Smooth muscle cell (in vitro differentiated cells): ENCODE results near the gene SEMA6A. TPM values are rescaled to one million over a fixed set of nuclear protein-coding genes. Genes with fewer than 3 reads are reported as not detected.

ENCODE experiments used
- DNase-seq: peaks from one replicate; lab custom pipeline; 2025; ENCODE audit not compliant: unreplicated experiment; lab: John Stamatoyannopoulos, UW
- H2AFZ ChIP-seq: fragments of 200-600 bp; sonication (generic); 2 replicates; pipeline ENCODE4 v1.6.0; 2016; ENCODE audit warnings: antibody characterized with exemption, low read depth, mild to moderate bottlenecking
- H3F3A ChIP-seq: fragments of 200-600 bp; sonication (generic); 2 replicates; pipeline ENCODE4 v1.6.0; 2017; ENCODE audit warnings: antibody characterized with exemption, low read depth
- H3K27ac ChIP-seq: fragments of 200-600 bp; sonication (generic); 2 replicates; pipeline ENCODE4 v1.5.1; 2016; ENCODE audit warnings: low read depth, mild to moderate bottlenecking
- H3K27me3 ChIP-seq: fragments of 200-600 bp; sonication (generic); 2 replicates; pipeline ENCODE4 v1.6.1; 2016; ENCODE audit warnings: low read depth, mild to moderate bottlenecking
- H3K36me3 ChIP-seq: fragments of 200-600 bp; sonication (generic); 2 replicates; pipeline ENCODE4 v1.5.1; 2016; ENCODE audit warnings: low read depth
- H3K4me1 ChIP-seq: fragments of 200-600 bp; sonication (generic); 2 replicates; pipeline ENCODE4 v1.5.1; 2016; ENCODE audit warnings: low read depth
- H3K4me2 ChIP-seq: fragments of 200-600 bp; sonication (generic); 2 replicates; pipeline ENCODE4 v1.6.0; 2016; ENCODE audit warnings: mild to moderate bottlenecking
- H3K4me3 ChIP-seq: fragments of 200-600 bp; sonication (generic); 2 replicates; pipeline ENCODE4 v1.5.1; 2016; ENCODE audit warnings: mild to moderate bottlenecking
- H3K79me2 ChIP-seq: fragments of 200-600 bp; sonication (generic); 2 replicates; pipeline ENCODE4 v1.6.0; 2016; ENCODE audit warnings: low read depth, mild to moderate bottlenecking
- H3K9ac ChIP-seq: fragments of 200-600 bp; sonication (generic); 2 replicates; pipeline ENCODE4 v1.6.0; 2016; ENCODE audit warnings: low read depth
- H3K9me3 ChIP-seq: fragments of 200-600 bp; sonication (generic); replicated peaks from 2 replicates; pipeline ENCODE4 v1.5.1; 2016; ENCODE audit warnings: low read depth
- H4K20me1 ChIP-seq: fragments of 200-600 bp; sonication (generic); 2 replicates; pipeline ENCODE4 v1.6.0; 2016; ENCODE audit warnings: low read depth
- WGBS: methylation state at CpG from one replicate; pipeline ENCODE4 v1.1.7; 2016; ENCODE audit warnings: low lambda C conversion rate; 5-methylcytosine and 5-hydroxymethylcytosine counted together
- polyA plus RNA-seq: library from polyadenylated mRNA; unstranded; fragments of >200 nt; fragmentation: Nextera tagmentation; extraction: Ambion mirVana; gene quantifications from 2 replicates; pipeline ENCODE4 v1.2.1, GENCODE V29; 2016
- total RNA-seq: library from RNA; depleted of rRNA; stranded (reverse); fragments of >200 nt; gene quantifications from 2 replicates; pipeline ENCODE4 v1.2.3, GENCODE V29; 2014
- TF ChIP-seq, protein P1 (sequence below): fragments of 200-600 bp; sonication (generic); IDR thresholded peaks from 2 replicates; pipeline ENCODE4 v1.5.1; 2017; ENCODE audit warnings: borderline replicate concordance, mild to moderate bottlenecking, antibody characterized with exemption; ENCODE audit not compliant: insufficient read depth, poor library complexity, severe bottlenecking

SEMA6A gene, protein sequence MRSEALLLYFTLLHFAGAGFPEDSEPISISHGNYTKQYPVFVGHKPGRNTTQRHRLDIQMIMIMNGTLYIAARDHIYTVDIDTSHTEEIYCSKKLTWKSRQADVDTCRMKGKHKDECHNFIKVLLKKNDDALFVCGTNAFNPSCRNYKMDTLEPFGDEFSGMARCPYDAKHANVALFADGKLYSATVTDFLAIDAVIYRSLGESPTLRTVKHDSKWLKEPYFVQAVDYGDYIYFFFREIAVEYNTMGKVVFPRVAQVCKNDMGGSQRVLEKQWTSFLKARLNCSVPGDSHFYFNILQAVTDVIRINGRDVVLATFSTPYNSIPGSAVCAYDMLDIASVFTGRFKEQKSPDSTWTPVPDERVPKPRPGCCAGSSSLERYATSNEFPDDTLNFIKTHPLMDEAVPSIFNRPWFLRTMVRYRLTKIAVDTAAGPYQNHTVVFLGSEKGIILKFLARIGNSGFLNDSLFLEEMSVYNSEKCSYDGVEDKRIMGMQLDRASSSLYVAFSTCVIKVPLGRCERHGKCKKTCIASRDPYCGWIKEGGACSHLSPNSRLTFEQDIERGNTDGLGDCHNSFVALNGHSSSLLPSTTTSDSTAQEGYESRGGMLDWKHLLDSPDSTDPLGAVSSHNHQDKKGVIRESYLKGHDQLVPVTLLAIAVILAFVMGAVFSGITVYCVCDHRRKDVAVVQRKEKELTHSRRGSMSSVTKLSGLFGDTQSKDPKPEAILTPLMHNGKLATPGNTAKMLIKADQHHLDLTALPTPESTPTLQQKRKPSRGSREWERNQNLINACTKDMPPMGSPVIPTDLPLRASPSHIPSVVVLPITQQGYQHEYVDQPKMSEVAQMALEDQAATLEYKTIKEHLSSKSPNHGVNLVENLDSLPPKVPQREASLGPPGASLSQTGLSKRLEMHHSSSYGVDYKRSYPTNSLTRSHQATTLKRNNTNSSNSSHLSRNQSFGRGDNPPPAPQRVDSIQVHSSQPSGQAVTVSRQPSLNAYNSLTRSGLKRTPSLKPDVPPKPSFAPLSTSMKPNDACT
- total RNA-seq (9.9 and 12.9 TPM in 2 replicates), polyA plus RNA-seq (6.3 and 12.0 TPM in 2 replicates)

DNA sequence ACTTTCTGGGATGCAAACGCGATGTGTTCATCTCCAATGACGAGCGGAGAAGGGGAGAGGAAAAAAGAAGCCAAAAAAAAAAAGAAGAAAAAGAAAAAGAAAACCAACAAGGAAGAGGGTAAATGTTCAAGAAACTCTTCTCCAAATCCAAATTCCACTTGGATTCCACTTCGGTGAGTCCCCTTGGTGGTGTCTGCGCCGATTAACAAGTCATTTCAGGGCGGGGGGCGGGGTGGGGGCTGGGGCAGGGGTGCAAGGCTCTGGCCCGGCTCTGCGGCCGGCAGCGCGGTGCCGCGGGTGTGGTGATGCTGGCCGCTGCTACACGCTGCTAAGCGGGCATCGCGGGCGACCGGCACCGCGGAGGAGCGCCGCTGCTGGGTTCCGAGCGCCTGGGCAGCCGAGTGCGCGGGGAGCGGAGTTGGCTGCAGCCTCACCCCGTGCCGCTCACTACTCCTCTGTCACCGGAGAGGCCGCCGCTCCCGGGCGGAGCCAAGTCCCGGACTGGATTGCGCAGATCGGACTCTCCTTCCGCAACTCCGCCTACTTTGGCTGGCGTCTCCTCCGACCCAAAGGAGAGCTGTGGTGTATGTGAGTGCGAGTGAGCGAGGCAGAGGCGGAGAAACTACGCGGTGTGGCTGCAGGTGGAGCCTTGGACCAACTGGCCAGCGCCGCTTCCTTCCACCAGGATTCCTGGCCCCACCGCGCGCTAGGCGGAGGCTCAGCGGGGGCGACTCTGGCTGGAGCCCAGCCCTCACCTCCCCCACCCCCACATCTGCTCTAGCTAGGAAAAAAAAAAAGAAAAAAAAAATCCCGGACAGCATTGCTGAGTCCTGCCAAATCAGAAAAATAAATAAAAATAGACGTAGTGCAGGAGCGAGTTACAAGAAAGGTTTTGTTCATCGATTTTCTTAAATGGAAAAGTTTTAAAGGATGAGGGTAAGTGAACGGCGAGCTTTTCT, at the start of gene SEMA6A:
Gene SEMA6A (minus strand): TSS at position 457 of the 959 bp plus-strand sequence. CDS start 69,879 bp downstream, outside the sequence.
- peak within 1 kb of the TSS; percentile 88 for H3K4me2 ChIP-seq
- H3K4me1 ChIP-seq = peaks cover 15% of the 10 kb centered on the region
- DNase-seq = peak; percentile 75
- no peaks in the 10 kb centered on the region for H3K36me3 ChIP-seq
- peak within 1 kb of the TSS; percentile 40 for H3K27ac ChIP-seq
- H3K27me3 ChIP-seq = no peaks in the 10 kb centered on the region
- TF ChIP-seq, protein P1, sequence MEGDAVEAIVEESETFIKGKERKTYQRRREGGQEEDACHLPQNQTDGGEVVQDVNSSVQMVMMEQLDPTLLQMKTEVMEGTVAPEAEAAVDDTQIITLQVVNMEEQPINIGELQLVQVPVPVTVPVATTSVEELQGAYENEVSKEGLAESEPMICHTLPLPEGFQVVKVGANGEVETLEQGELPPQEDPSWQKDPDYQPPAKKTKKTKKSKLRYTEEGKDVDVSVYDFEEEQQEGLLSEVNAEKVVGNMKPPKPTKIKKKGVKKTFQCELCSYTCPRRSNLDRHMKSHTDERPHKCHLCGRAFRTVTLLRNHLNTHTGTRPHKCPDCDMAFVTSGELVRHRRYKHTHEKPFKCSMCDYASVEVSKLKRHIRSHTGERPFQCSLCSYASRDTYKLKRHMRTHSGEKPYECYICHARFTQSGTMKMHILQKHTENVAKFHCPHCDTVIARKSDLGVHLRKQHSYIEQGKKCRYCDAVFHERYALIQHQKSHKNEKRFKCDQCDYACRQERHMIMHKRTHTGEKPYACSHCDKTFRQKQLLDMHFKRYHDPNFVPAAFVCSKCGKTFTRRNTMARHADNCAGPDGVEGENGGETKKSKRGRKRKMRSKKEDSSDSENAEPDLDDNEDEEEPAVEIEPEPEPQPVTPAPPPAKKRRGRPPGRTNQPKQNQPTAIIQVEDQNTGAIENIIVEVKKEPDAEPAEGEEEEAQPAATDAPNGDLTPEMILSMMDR = no peak
- no peaks in the 10 kb centered on the region for H3K9me3 ChIP-seq
- no peaks in the 10 kb centered on the region for H3F3A ChIP-seq
- WGBS = under 1% methylated on average over 63 of the region's 66 CpGs
- H3K4me3 ChIP-seq = peak within 1 kb of the TSS; percentile 66
- H3K79me2 ChIP-seq = peaks cover 35% of the 10 kb centered on the region
- H2AFZ ChIP-seq = peak within 1 kb of the TSS; percentile 83
- H3K9ac ChIP-seq = peak within 1 kb of the TSS; percentile 37
- H4K20me1 ChIP-seq = peaks cover 23% of the 10 kb centered on the region

DNA sequence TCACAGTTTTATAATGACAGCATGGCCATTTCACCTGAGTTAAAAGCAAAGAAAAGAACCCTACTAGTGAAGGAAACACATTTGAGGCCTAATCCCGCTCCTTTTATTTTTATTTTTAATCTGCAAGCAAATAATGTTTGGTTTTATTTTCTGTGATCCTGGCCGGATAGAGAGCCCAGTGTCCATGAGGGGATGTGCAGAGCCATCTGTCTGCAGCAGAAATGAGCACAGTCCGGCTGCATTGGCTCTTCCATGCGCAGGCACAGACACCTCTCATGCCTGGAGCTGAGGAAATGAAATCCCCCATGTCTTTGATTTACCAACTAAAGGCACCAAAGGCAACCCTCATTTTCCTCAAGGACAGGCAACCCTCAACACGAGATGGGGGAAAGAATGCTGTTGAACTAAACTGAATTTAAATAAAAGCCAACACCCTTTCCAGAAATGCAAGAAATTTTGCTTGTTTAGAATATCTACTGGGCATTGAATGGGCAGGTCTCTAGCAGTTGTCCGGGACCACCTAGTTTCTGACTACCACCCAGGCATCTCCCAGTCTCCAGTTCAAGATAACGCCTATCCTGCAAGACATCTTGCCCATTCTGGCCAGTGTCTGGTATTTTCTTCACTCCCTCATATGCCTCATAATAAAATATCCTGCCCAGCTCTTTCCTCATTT, 47.9 kb upstream of the SEMA6A start:
- H2AFZ ChIP-seq = no peak overlapping the region
- no peak overlapping the region for H3K4me2 ChIP-seq
- no peak overlapping the region for H3K4me3 ChIP-seq
- no peaks in the 10 kb centered on the region for H3K79me2 ChIP-seq
- H3K9me3 ChIP-seq = no peaks in the 10 kb centered on the region
- peaks cover 21% of the 10 kb centered on the region for H3K4me1 ChIP-seq
- H3F3A ChIP-seq = no peaks in the 10 kb centered on the region
- WGBS = 92% methylated on average over 7 of the region's 7 CpGs
- no peak for DNase-seq
- no peak overlapping the region for H3K9ac ChIP-seq
- TF ChIP-seq, protein P1 = no peak
- H3K27ac ChIP-seq = no peak overlapping the region
- no peaks in the 10 kb centered on the region for H4K20me1 ChIP-seq
- no peaks in the 10 kb centered on the region for H3K27me3 ChIP-seq
- no peaks in the 10 kb centered on the region for H3K36me3 ChIP-seq

DNA sequence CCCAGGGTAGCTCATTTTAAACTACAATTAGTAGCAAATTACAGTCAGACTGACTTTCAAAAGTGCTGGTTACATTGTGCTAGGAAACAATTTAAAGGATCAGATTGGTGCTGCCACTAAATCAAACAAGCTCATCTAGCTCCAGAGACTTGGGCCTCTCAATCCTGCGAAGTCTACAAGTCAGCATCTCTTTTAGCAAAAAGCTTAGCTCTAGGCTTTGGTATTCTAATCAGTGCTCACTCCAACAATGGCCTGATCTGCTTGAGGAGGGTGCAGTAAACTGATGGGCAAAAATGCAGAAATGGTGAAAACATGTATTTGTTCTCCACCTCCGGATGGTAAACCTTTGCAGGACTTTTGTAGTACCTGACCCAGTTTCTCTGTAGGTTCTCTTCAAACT, 47.0 kb upstream of the SEMA6A start:
- H3K9ac ChIP-seq = no peak overlapping the region
- H3K4me1 ChIP-seq = peaks cover 20% of the 10 kb centered on the region
- H2AFZ ChIP-seq = no peak overlapping the region
- no peak overlapping the region for H3K4me3 ChIP-seq
- no peaks in the 10 kb centered on the region for H3F3A ChIP-seq
- no peaks in the 10 kb centered on the region for H3K79me2 ChIP-seq
- DNase-seq = no peak
- WGBS = 81% methylated on average over 2 of the region's 2 CpGs
- H3K4me2 ChIP-seq = no peak overlapping the region
- TF ChIP-seq, protein P1 = no peak
- H3K27me3 ChIP-seq = no peaks in the 10 kb centered on the region
- H4K20me1 ChIP-seq = no peaks in the 10 kb centered on the region
- no peaks in the 10 kb centered on the region for H3K36me3 ChIP-seq
- no peak overlapping the region for H3K27ac ChIP-seq
- no peaks in the 10 kb centered on the region for H3K9me3 ChIP-seq
